Ishikawa (cell line): ENCODE data around the gene ZNF541.

Experiments
- CEBPB ChIP-seq: IDR thresholded peaks from 2 replicates; pipeline ENCODE4 v1.6.1; 2012
- EGR1 ChIP-seq: IDR thresholded peaks from 2 replicates; pipeline ENCODE4 v1.6.1; 2012
- EP300 ChIP-seq: IDR thresholded peaks from 2 replicates; pipeline ENCODE4 v1.6.1; 2012; ENCODE audit warnings: borderline replicate concordance
- REST ChIP-seq: IDR thresholded peaks from 2 replicates; pipeline ENCODE4 v1.6.1; 2012; ENCODE audit warnings: low read depth, mild to moderate bottlenecking
- TCF12 ChIP-seq: IDR thresholded peaks from 2 replicates; pipeline ENCODE4 v1.6.1; 2012; ENCODE audit warnings: low read depth
- TEAD4 ChIP-seq: IDR thresholded peaks from 2 replicates; pipeline ENCODE4 v1.6.1; 2012
- YY1 ChIP-seq: IDR thresholded peaks from 2 replicates; pipeline ENCODE4 v1.6.1; 2012; ENCODE audit warnings: low read depth
- TF ChIP-seq, protein P1 (sequence below): IDR thresholded peaks from 2 replicates; pipeline ENCODE4 v1.6.1; 2012

GRCh38 chr19:47589824-47590223 is 16.9 kb upstream of the ZNF541 start:
- TF ChIP-seq REST: no peak
- TF ChIP-seq, protein P1, sequence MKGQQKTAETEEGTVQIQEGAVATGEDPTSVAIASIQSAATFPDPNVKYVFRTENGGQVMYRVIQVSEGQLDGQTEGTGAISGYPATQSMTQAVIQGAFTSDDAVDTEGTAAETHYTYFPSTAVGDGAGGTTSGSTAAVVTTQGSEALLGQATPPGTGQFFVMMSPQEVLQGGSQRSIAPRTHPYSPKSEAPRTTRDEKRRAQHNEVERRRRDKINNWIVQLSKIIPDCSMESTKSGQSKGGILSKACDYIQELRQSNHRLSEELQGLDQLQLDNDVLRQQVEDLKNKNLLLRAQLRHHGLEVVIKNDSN: no peak
- TF ChIP-seq TEAD4: no peak
- no peak for TF ChIP-seq EP300
- TF ChIP-seq EGR1: no peak
- no peak for TF ChIP-seq YY1
- TF ChIP-seq TCF12: no peak
- TF ChIP-seq CEBPB: no peak
